GM23248 (cell line): ENCODE measurements around the gene PRAF2. TPM values are rescaled to one million over a fixed set of nuclear protein-coding genes. Genes with fewer than 3 reads are reported as not detected.

Experiments
- DNase-seq: peaks from one replicate; pipeline ENCODE4 v3.0.0-alpha.2; 2015
- H2AFZ ChIP-seq: fragments of 200-600 bp; sonication (generic); 2 replicates; pipeline ENCODE4 v1.6.1; 2016; ENCODE audit warnings: antibody characterized with exemption
- H3F3A ChIP-seq: fragments of 200-600 bp; sonication (generic); 2 replicates; pipeline ENCODE4 v1.6.1; 2016; ENCODE audit warnings: mild to moderate bottlenecking, antibody characterized with exemption, mixed run types; ENCODE audit not compliant: insufficient read depth
- H3K27ac ChIP-seq: fragments of 200-600 bp; sonication (generic); 2 replicates; pipeline ENCODE4 v1.5.1; 2016; ENCODE audit warnings: mild to moderate bottlenecking
- H3K27me3 ChIP-seq: fragments of 200-600 bp; sonication (generic); replicated peaks from 2 replicates; pipeline ENCODE4 v1.6.1; 2016; ENCODE audit warnings: mild to moderate bottlenecking; ENCODE audit not compliant: insufficient read depth
- H3K36me3 ChIP-seq: fragments of 200-600 bp; sonication (generic); 2 replicates; pipeline ENCODE4 v1.6.1; 2016; ENCODE audit warnings: low read depth, mild to moderate bottlenecking
- H3K4me1 ChIP-seq: fragments of 200-600 bp; sonication (generic); 2 replicates; pipeline ENCODE4 v1.6.1; 2016; ENCODE audit warnings: mild to moderate bottlenecking; ENCODE audit not compliant: insufficient read depth
- H3K4me2 ChIP-seq: fragments of 200-600 bp; sonication (generic); one replicate; pipeline ENCODE4 v1.6.1; 2016; ENCODE audit warnings: mild to moderate bottlenecking; ENCODE audit not compliant: unreplicated experiment
- H3K4me3 ChIP-seq: fragments of 200-600 bp; sonication (generic); 2 replicates; pipeline ENCODE4 v1.5.1; 2016; ENCODE audit warnings: mild to moderate bottlenecking
- H3K79me2 ChIP-seq: fragments of 200-600 bp; sonication (generic); 2 replicates; pipeline ENCODE4 v1.6.1; 2016; ENCODE audit warnings: mild to moderate bottlenecking; ENCODE audit not compliant: insufficient read depth
- H3K9ac ChIP-seq: fragments of 200-600 bp; sonication (generic); 2 replicates; pipeline ENCODE4 v1.6.1; 2016; ENCODE audit warnings: mild to moderate bottlenecking
- H3K9me2 ChIP-seq: fragments of 200-600 bp; sonication (generic); 2 replicates; pipeline ENCODE4 v1.6.1; 2016; ENCODE audit warnings: mixed run types, mild to moderate bottlenecking, moderate library complexity; ENCODE audit not compliant: insufficient read depth
- H3K9me3 ChIP-seq: fragments of 200-600 bp; sonication (generic); one replicate; pipeline ENCODE4 v1.6.1; 2017; ENCODE audit warnings: low read depth
- H4K20me1 ChIP-seq: fragments of 200-600 bp; sonication (generic); 2 replicates; pipeline ENCODE4 v1.6.0; 2016; ENCODE audit not compliant: insufficient read depth
- EZH2 ChIP-seq: fragments of 200-600 bp; sonication (generic); IDR thresholded peaks from 2 replicates; pipeline ENCODE4 v1.6.1; 2018; ENCODE audit warnings: antibody characterized with exemption, mild to moderate bottlenecking; ENCODE audit not compliant: insufficient read depth, poor library complexity, severe bottlenecking
- EZH2phosphoT487 ChIP-seq: fragments of 200-600 bp; sonication (generic); IDR thresholded peaks from 2 replicates; pipeline ENCODE4 v1.6.1; 2018; ENCODE audit warnings: antibody characterized with exemption, moderate library complexity, mild to moderate bottlenecking, low read depth; ENCODE audit not compliant: insufficient read depth
- WGBS, 2 experiments: methylation state at CpG; one replicate each; pipeline ENCODE4 v1.1.6; 2015 to 2017; ENCODE audit warnings: low lambda C conversion rate in 2 of 2, low coverage in 1 of 2; ENCODE audit errors: missing lambda C conversion rate in 2 of 2; 5-methylcytosine and 5-hydroxymethylcytosine counted together
- in situ Hi-C: fragments of 300-500 bp; cut with MboI; formaldehyde crosslinking; loops from 2 replicates; pipeline ENCODE4 v1.15.0; 2020
- polyA plus RNA-seq: library from polyadenylated mRNA; unstranded; fragments of >200 nt; fragmentation: Nextera tagmentation; extraction: Ambion mirVana; gene quantifications from 2 replicates; pipeline ENCODE4 v1.2.1, GENCODE V29; 2016
- total RNA-seq: library from RNA; depleted of rRNA; stranded (reverse); fragments of >200 nt; shearing (Covaris generic); gene quantifications from 2 replicates; pipeline ENCODE4 v1.2.3, GENCODE V29; 2014

The PRAF2 gene
- total and polyA plus RNA-seq, 2 experiments from 2014 or later, result 24.6 to 141 TPM

GRCh38 chrX:49071877-49072711 is 1.7 kb downstream of the PRAF2 start:
- DNase-seq, result peak; percentile 48
- Histone ChIP-seq H3K79me2 (peaks cover 20% of the 10 kb centered on the region), H2AFZ (no peak overlapping the region), H3K27me3 (no peaks in the 10 kb centered on the region), H3K9me3 (no peaks in the 10 kb centered on the region), H3K9ac (peak overlapping the region; percentile 83), H3F3A (no peaks in the 10 kb centered on the region), H3K27ac (no peak overlapping the region), H3K4me3 (peak overlapping the region; percentile 94), H3K9me2 (no peaks in the 10 kb centered on the region), H4K20me1 (no peaks in the 10 kb centered on the region), H3K36me3 (no peaks in the 10 kb centered on the region; the same call in 1 of the 2 replicates), H3K4me1 (no peaks in the 10 kb centered on the region), H3K4me2 (peak overlapping the region; percentile 88)
- in situ Hi-C loops, result no loop called here
- TF ChIP-seq EZH2 (no peak), EZH2phosphoT487 (no peak)
- WGBS, 2 experiments, result 25 to 30% methylated on average over 21 to 25 of the region's 63 CpGs

GRCh38 chrX:49070988-49071387 is 2.8 kb downstream of the PRAF2 start:
- Histone ChIP-seq H2AFZ (no peak overlapping the region), H3K27me3 (no peaks in the 10 kb centered on the region), H3K4me3 (no peak overlapping the region), H3K79me2 (peaks cover 20% of the 10 kb centered on the region), H3K9ac (no peak overlapping the region), H4K20me1 (no peaks in the 10 kb centered on the region), H3K4me1 (no peaks in the 10 kb centered on the region), H3K4me2 (no peak overlapping the region), H3K9me2 (no peaks in the 10 kb centered on the region), H3K9me3 (no peaks in the 10 kb centered on the region), H3F3A (no peaks in the 10 kb centered on the region), H3K36me3 (no peaks in the 10 kb centered on the region), H3K27ac (no peak overlapping the region)
- in situ Hi-C loops, result no loop called here
- 100% methylated on average over 4 of the region's 4 CpGs for WGBS, 2 experiments
- no peak for DNase-seq
- TF ChIP-seq EZH2phosphoT487, result no peak
- TF ChIP-seq EZH2, result no peak

DNA sequence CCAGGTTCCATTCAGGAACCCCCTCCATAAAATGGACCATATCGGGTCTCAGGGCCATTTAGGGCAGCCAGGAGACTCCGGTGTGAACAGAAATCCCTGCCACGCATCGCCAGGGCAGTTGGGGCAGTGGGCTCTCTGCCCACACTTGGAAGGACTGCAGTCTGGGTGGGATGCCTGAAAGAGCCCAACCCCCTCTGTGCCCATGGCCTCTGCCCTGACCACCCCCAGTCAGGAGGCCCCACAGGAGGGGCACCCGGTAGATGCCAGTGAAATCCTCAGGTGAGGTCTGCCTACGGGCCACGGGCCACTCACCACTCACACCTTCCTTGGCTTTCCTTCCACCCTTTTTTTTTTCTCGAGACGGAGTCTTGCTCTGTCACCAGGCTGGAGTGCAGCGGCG is 4.8 kb downstream of the PRAF2 start:
- H4K20me1 ChIP-seq, result no peaks in the 10 kb centered on the region
- 96 to 97% methylated on average over 8 to 11 of the region's 11 CpGs for WGBS, 2 experiments
- H3K36me3 ChIP-seq, result no peaks in the 10 kb centered on the region
- no peaks in the 10 kb centered on the region for H3K9me2 ChIP-seq
- TF ChIP-seq EZH2phosphoT487 (no peak), EZH2 (no peak)
- no peak overlapping the region for H3K4me2 ChIP-seq
- no peak overlapping the region for H3K27ac ChIP-seq
- H3K4me3 ChIP-seq, result no peak overlapping the region
- H3K27me3 ChIP-seq, result no peaks in the 10 kb centered on the region
- in situ Hi-C loops, result no loop called here
- no peaks in the 10 kb centered on the region for H3F3A ChIP-seq
- H3K79me2 ChIP-seq, result peaks cover 20% of the 10 kb centered on the region
- H3K4me1 ChIP-seq, result no peaks in the 10 kb centered on the region
- no peak overlapping the region for H2AFZ ChIP-seq
- H3K9ac ChIP-seq, result no peak overlapping the region
- H3K9me3 ChIP-seq, result no peaks in the 10 kb centered on the region
- DNase-seq, result no peak

GRCh38 chrX:49067285-49068120 is 6.3 kb downstream of the PRAF2 start:
- H3K4me3 ChIP-seq, result no peak overlapping the region
- no peak overlapping the region for H3K4me2 ChIP-seq
- no peaks in the 10 kb centered on the region for H3K9me2 ChIP-seq
- H3K79me2 ChIP-seq, result peaks cover 8% of the 10 kb centered on the region
- no peak for DNase-seq
- H3K27ac ChIP-seq, result no peak overlapping the region
- TF ChIP-seq EZH2 (no peak), EZH2phosphoT487 (no peak)
- H4K20me1 ChIP-seq, result no peaks in the 10 kb centered on the region
- no peaks in the 10 kb centered on the region for H3K36me3 ChIP-seq
- no peaks in the 10 kb centered on the region for H3K4me1 ChIP-seq
- H3K9ac ChIP-seq, result no peak overlapping the region
- 92% methylated on average over 32 of the region's 41 CpGs; no CpG with 5 or more reads in 1 of the 2 experiments for WGBS, 2 experiments
- in situ Hi-C loops, result no loop called here
- no peaks in the 10 kb centered on the region for H3K9me3 ChIP-seq
- H2AFZ ChIP-seq, result no peak overlapping the region
- no peaks in the 10 kb centered on the region for H3F3A ChIP-seq
- H3K27me3 ChIP-seq, result no peaks in the 10 kb centered on the region
